HEK293T (cell line): ENCODE measurements around the gene MED4.

ENCODE experiments used
- CTCF ChIA-PET: fragments of 350-600 bp; formaldehyde crosslinking; extraction: SDS; loops from one replicate; lab custom pipeline; 2021; ENCODE audit warnings: antibody characterized with exemption, inconsistent platforms; lab: Yijun Ruan, JAX
- POLR2A ChIA-PET: fragments of 350-600 bp; formaldehyde crosslinking; extraction: SDS; loops from one replicate; lab custom pipeline; 2020; ENCODE audit warnings: antibody characterized with exemption, inconsistent platforms; lab: Yijun Ruan, JAX
- DNase-seq: peaks from one replicate; pipeline ENCODE4 v3.0.0; 2012; ENCODE audit warnings: mixed read lengths; ENCODE audit errors: extremely low spot score
- ARNT ChIP-seq: fragments of 450-650 bp; IDR thresholded peaks from 2 replicates; pipeline ENCODE4 v1.6.1; 2017; ENCODE audit warnings: mild to moderate bottlenecking
- BHLHE40 ChIP-seq: fragments of 450-650 bp; IDR thresholded peaks from 2 replicates; pipeline ENCODE4 v1.6.1; 2016; ENCODE audit warnings: mild to moderate bottlenecking, moderate library complexity, borderline replicate concordance
- CTBP1 ChIP-seq: fragments of 450-650 bp; IDR thresholded peaks from 2 replicates; pipeline ENCODE4 v1.6.1; 2016; ENCODE audit warnings: borderline replicate concordance
- ELF4 ChIP-seq: fragments of 450-650 bp; IDR thresholded peaks from 2 replicates; pipeline ENCODE4 v1.6.1; 2017; ENCODE audit warnings: antibody characterized with exemption
- FOXA1 ChIP-seq: fragments of 450-650 bp; IDR thresholded peaks from 2 replicates; pipeline ENCODE4 v1.6.1; 2016; ENCODE audit warnings: mild to moderate bottlenecking
- FOXK2 ChIP-seq: fragments of 450-650 bp; IDR thresholded peaks from 2 replicates; pipeline ENCODE4 v1.6.1; 2016; ENCODE audit warnings: mild to moderate bottlenecking
- FOXM1 ChIP-seq: fragments of 450-650 bp; IDR thresholded peaks from 2 replicates; pipeline ENCODE4 v1.6.1; 2017; ENCODE audit warnings: mild to moderate bottlenecking, borderline replicate concordance
- HDGF ChIP-seq: fragments of 450-650 bp; IDR thresholded peaks from 2 replicates; pipeline ENCODE4 v1.6.1; 2017; ENCODE audit warnings: antibody characterized with exemption, borderline replicate concordance
- L3MBTL2 ChIP-seq: fragments of 450-650 bp; conservative IDR thresholded peaks from 2 replicates; pipeline ENCODE4 v1.6.1; 2016; ENCODE audit warnings: mild to moderate bottlenecking
- LEF1 ChIP-seq: fragments of 450-650 bp; IDR thresholded peaks from 2 replicates; pipeline ENCODE4 v1.6.1; 2017; ENCODE audit warnings: mild to moderate bottlenecking, borderline replicate concordance
- NFRKB ChIP-seq: fragments of 450-650 bp; IDR thresholded peaks from 2 replicates; pipeline ENCODE4 v1.6.1; 2016; ENCODE audit warnings: mild to moderate bottlenecking, moderate library complexity
- SP1 ChIP-seq: fragments of 450-650 bp; IDR thresholded peaks from 2 replicates; pipeline ENCODE4 v1.6.1; 2017
- SUZ12 ChIP-seq: fragments of 450-650 bp; IDR thresholded peaks from 2 replicates; pipeline ENCODE4 v1.6.1; 2016; ENCODE audit warnings: mild to moderate bottlenecking
- TARDBP ChIP-seq: fragments of 450-650 bp; IDR thresholded peaks from 2 replicates; pipeline ENCODE4 v1.6.1; 2016
- TF ChIP-seq, protein P1 (sequence below): fragments of 450-650 bp; IDR thresholded peaks from 2 replicates; pipeline ENCODE4 v1.6.1; 2016

The MED4 gene

DNA sequence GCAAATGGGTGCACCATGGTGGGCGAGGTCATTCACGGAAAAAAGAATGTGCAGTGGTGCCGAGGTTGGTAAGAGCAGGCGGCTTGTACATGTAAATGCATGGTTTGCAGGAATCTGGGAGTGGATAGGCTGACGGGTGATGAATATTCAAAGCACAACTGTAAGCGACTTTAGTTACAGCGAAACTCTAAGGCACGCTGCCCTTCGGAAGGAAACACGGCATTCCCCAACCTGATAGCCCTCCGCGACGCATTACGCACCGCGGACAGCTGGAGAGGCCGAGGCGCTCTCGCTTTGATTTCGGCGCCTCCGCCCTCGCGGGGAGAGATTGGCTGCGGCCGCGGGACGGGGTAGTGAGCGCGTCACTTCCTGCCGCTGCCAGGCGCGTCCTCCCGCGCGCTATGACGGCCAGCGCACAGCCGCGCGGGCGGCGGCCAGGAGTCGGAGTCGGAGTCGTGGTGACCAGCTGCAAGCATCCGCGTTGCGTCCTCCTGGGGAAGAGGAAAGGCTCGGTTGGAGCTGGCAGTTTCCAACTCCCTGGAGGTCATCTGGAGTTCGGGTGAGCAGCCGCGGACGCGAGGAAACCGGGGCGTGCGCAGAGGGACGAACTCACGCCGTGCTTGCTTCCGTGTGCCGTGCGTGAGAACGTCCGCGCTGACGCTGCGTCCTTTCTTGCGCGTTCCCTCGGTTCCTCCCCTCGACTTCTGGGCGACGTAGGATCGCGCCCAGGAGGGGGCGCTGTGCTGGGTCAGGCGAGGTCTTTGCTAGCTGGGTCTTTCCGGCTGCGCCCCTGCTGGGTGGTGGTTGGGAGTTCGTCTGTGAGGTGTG, 57.3 kb downstream of the MED4 start, which contains the start of gene NUDT15:
NUDT15 (plus strand) TSS at position 381 of the 828 bp plus-strand sequence; CDS start at position 402, 21 bp downstream.
- TF ChIP-seq ELF4: peak; percentile 88
- TF ChIP-seq, protein P1, sequence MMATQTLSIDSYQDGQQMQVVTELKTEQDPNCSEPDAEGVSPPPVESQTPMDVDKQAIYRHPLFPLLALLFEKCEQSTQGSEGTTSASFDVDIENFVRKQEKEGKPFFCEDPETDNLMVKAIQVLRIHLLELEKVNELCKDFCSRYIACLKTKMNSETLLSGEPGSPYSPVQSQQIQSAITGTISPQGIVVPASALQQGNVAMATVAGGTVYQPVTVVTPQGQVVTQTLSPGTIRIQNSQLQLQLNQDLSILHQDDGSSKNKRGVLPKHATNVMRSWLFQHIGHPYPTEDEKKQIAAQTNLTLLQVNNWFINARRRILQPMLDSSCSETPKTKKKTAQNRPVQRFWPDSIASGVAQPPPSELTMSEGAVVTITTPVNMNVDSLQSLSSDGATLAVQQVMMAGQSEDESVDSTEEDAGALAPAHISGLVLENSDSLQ: peak; percentile 56
- TF ChIP-seq ARNT: peak; percentile 90
- TF ChIP-seq CTBP1: peak; percentile 85
- TF ChIP-seq TARDBP: no peak
- no peak for TF ChIP-seq NFRKB
- no peak for TF ChIP-seq FOXK2
- no peak for TF ChIP-seq SUZ12
- TF ChIP-seq L3MBTL2: peak; percentile 95
- ChIA-PET POLR2A (interaction anchor here (0.7 to 2.8 kb wide), 9 partner anchors 9 to 543 kb away, joined by 3 to 17 read pairs (median 4); partner anchors contain the start of genes MED4 and SUCLA2), CTCF (interaction anchor here (1.0 to 2.0 kb wide), 4 partner anchors 9 to 50 kb away, joined by 3 to 10 read pairs (median 4); no protein-coding TSS in a partner anchor)
- DNase-seq: peak; percentile 92

- no peak for DNase-seq
- CTCF ChIA-PET: no interaction called here
- no peak for TF ChIP-seq CTBP1
- TF ChIP-seq TARDBP: no peak
- TF ChIP-seq BHLHE40: no peak
- no peak for TF ChIP-seq SP1
- no peak for TF ChIP-seq ELF4
- TF ChIP-seq, protein P1: no peak
- no peak for TF ChIP-seq LEF1
- no peak for TF ChIP-seq FOXK2
- TF ChIP-seq ARNT: no peak
- TF ChIP-seq NFRKB: no peak
- no peak for TF ChIP-seq FOXM1
- TF ChIP-seq HDGF: no peak
- TF ChIP-seq L3MBTL2: no peak
- POLR2A ChIA-PET: no interaction called here
These were observed 65.0 kb downstream of the MED4 start for GRCh38 chr13:48029859-48030258.

GRCh38 chr13:48028066-48028465, 66.8 kb downstream of the MED4 start:
- TF ChIP-seq ELF4: no peak
- no peak for TF ChIP-seq SP1
- TF ChIP-seq NFRKB: no peak
- TF ChIP-seq FOXM1: no peak
- TF ChIP-seq ARNT: no peak
- no peak for TF ChIP-seq BHLHE40
- no peak for TF ChIP-seq HDGF
- TF ChIP-seq FOXA1: no peak
- TF ChIP-seq L3MBTL2: no peak
- TF ChIP-seq FOXK2: no peak
- TF ChIP-seq TARDBP: no peak
- TF ChIP-seq, protein P1: no peak
- ChIA-PET CTCF (interaction anchor here (1.1 kb wide), 1 partner anchor 10 kb away, joined by 3 read pairs; no protein-coding TSS in a partner anchor), POLR2A (interaction anchor here (1.1 kb wide), 1 partner anchor 9 kb away, joined by 3 read pairs; the partner anchor contains the start of gene NUDT15)
- no peak for DNase-seq
